Stomach (tissue), 4 donors: Measurements from ENCODE around the gene LMAN1.

ENCODE experiments used
- EP300 ChIP-seq: sonication (generic); formaldehyde crosslinking; IDR thresholded peaks from one replicate; pipeline ENCODE4 v1.6.1; 2017; ENCODE audit warnings: antibody characterized with exemption
- TF ChIP-seq, protein P1 (sequence below), 7 experiments: fragments of 450-650 bp in 4 of 7; fragments of 200-600 bp in 3 of 7; sonication (generic) in 3 of 7; IDR thresholded peaks; one replicate each; pipeline ENCODE4 v1.5.1; 2016 to 2019; ENCODE audit warnings: antibody characterized with exemption in 7 of 7, control low read depth in 2 of 7, mild to moderate bottlenecking in 1 of 7

DNA sequence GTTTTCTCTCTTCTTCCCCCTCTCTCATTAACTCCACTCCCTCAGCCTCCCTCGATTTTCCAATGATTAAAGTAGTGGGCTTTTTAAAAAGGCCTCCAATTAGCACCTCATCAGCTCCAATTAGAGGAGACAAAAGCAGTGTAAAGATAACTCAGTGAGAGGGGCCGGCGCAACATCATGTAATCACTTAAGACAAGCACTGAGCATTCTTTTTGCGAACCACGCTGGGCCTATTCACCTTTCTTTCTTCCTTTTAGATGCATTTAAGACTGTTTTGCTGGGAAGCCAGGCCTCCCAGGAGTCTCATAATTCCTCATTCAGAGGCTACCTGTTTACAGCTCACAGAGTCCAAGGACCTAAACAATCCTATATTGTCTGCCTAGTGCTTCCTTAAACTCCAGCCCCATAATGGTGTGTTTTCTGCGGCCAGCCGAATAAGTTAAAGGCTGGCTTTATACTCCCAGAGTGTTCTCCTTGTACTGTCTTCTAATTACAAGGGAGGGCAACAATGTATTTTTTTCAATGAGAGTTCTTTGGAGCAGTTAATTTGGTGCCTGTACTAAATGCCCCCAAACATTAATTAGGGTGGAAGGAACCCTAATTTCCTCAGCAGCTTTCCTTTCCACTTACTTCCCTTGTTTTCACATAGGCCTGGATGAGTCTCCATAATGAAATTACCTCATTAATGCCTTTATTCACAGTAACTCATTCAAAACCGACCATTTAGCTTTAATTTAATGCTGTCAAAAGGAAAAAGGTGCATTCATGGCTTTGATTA lies 28.0 kb upstream of the LMAN1 start:
- TF ChIP-seq, protein P1, sequence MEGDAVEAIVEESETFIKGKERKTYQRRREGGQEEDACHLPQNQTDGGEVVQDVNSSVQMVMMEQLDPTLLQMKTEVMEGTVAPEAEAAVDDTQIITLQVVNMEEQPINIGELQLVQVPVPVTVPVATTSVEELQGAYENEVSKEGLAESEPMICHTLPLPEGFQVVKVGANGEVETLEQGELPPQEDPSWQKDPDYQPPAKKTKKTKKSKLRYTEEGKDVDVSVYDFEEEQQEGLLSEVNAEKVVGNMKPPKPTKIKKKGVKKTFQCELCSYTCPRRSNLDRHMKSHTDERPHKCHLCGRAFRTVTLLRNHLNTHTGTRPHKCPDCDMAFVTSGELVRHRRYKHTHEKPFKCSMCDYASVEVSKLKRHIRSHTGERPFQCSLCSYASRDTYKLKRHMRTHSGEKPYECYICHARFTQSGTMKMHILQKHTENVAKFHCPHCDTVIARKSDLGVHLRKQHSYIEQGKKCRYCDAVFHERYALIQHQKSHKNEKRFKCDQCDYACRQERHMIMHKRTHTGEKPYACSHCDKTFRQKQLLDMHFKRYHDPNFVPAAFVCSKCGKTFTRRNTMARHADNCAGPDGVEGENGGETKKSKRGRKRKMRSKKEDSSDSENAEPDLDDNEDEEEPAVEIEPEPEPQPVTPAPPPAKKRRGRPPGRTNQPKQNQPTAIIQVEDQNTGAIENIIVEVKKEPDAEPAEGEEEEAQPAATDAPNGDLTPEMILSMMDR (IDR thresholded peaks at IDR 0.05): no peak
- no peak for TF ChIP-seq EP300
